A549 (cell line): Measurements from ENCODE around the gene ACE. TPM values are rescaled to one million over a fixed set of nuclear protein-coding genes. Genes with fewer than 3 reads are reported as not detected.

ENCODE experiments used
- ATAC-seq, 2 experiments: fragments of 200-7000 bp in 1 of 2; fragments of >200 bp in 1 of 2; cut with Nextera tagmentation in 1 of 2; cut with Tn5 transposase in 1 of 2; 3 replicates each; pipeline versions ENCODE4 v1.8.0 to v1.9.1; 2018 to 2020; ENCODE audit warnings: mild to moderate bottlenecking in 1 of 2, moderate library complexity in 1 of 2
- CTCF ChIA-PET: fragments of 300-600 bp; sonication (Branson Sonifier 250); formaldehyde crosslinking; extraction: SDS; loops from one replicate; lab custom pipeline; 2021; ENCODE audit warnings: antibody characterized with exemption, inconsistent platforms; lab: Yijun Ruan, JAX
- POLR2A ChIA-PET: fragments of 350-600 bp; formaldehyde crosslinking; extraction: SDS; loops from one replicate; lab custom pipeline; 2021; ENCODE audit warnings: antibody characterized with exemption, inconsistent platforms; lab: Yijun Ruan, JAX
- DNase-seq, 2 experiments: peaks; one replicate each; pipeline versions ENCODE4 v3.0.0 to v3.0.0-alpha.2; 2011 to 2016; ENCODE audit warnings: low read depth in 1 of 2, low spot score in 1 of 2
- FAIRE-seq: peaks from 2 replicates; lab custom pipeline; 2011; peaks lifted over from hg19 to GRCh38; lab: Jason Lieb, UNC
- H3K27ac ChIP-seq, 2 experiments: fragments of >200 bp; sonication (Bioruptor Twin); formaldehyde crosslinking; 3 replicates each; pipeline ENCODE4 v1.5.1; 2016 to 2017
- H3K4me1 ChIP-seq: fragments of >200 bp; sonication (Bioruptor Twin); formaldehyde crosslinking; 3 replicates; pipeline ENCODE4 v1.6.1; 2016
- H3K4me2 ChIP-seq: fragments of >200 bp; sonication (Bioruptor Twin); formaldehyde crosslinking; 3 replicates; pipeline ENCODE4 v1.6.1; 2016
- H3K4me3 ChIP-seq: fragments of >200 bp; sonication (Bioruptor Twin); formaldehyde crosslinking; 3 replicates; pipeline ENCODE4 v1.5.1; 2016
- H3K9me3 ChIP-seq: fragments of >200 bp; sonication (Bioruptor Twin); formaldehyde crosslinking; 3 replicates; pipeline ENCODE4 v1.6.1; 2016
- CEBPB ChIP-seq, 2 experiments: fragments of >200 bp in 1 of 2; sonication (Bioruptor Twin) in 1 of 2; formaldehyde crosslinking in 1 of 2; IDR thresholded peaks; 2 replicates each; pipeline ENCODE4 v1.6.1; 2012 to 2016
- CHD2 ChIP-seq: fragments of 150-350 bp; IDR thresholded peaks from 2 replicates; pipeline ENCODE4 v1.6.1; 2014; ENCODE audit warnings: low read length; ENCODE audit not compliant: partially characterized antibody
- E2F6 ChIP-seq: IDR thresholded peaks from 2 replicates; pipeline ENCODE4 v1.6.1; 2012; ENCODE audit warnings: low read depth, borderline replicate concordance
- EHF ChIP-seq: fragments of 250-450 bp; sonication (Bioruptor Pico); IDR thresholded peaks from 2 replicates; pipeline ENCODE4 v1.5.0; 2020; ENCODE audit warnings: mild to moderate bottlenecking
- ELK1 ChIP-seq: fragments of 150-350 bp; IDR thresholded peaks from 2 replicates; pipeline ENCODE4 v1.6.1; 2014; ENCODE audit warnings: low read depth, mild to moderate bottlenecking, low read length
- ESRRA ChIP-seq: fragments of 150-350 bp; IDR thresholded peaks from 2 replicates; pipeline ENCODE4 v1.6.1; 2014; ENCODE audit warnings: mild to moderate bottlenecking, low read length, borderline replicate concordance
- FOXS1 ChIP-seq: fragments of 250-450 bp; sonication (Bioruptor Pico); IDR thresholded peaks from 2 replicates; pipeline ENCODE4 v1.5.0; 2020; ENCODE audit warnings: mild to moderate bottlenecking, moderate library complexity
- HOXB13 ChIP-seq: fragments of 250-450 bp; sonication (Bioruptor Pico); IDR thresholded peaks from 2 replicates; pipeline ENCODE4 v1.5.0; 2020; ENCODE audit warnings: low read depth, mild to moderate bottlenecking, moderate library complexity
- HOXB5 ChIP-seq: fragments of 250-450 bp; sonication (Bioruptor Pico); IDR thresholded peaks from 2 replicates; pipeline ENCODE4 v1.5.0; 2020; ENCODE audit warnings: mild to moderate bottlenecking, moderate library complexity
- NFE2L2 ChIP-seq: fragments of 150-350 bp; conservative IDR thresholded peaks from 2 replicates; pipeline ENCODE4 v1.6.1; 2014; ENCODE audit warnings: low read length
- POLR2A ChIP-seq: IDR thresholded peaks from 2 replicates; pipeline ENCODE4 v1.6.1; 2012; ENCODE audit warnings: mild to moderate bottlenecking, low read length
- RAD21 ChIP-seq, 2 experiments: fragments of >200 bp in 1 of 2; sonication (Bioruptor Twin) in 1 of 2; formaldehyde crosslinking in 1 of 2; IDR thresholded peaks in 1 of 2; conservative IDR thresholded peaks in 1 of 2; 2 replicates in 1 of 2; 3 replicates in 1 of 2; pipeline ENCODE4 v1.6.1; 2012 to 2018; ENCODE audit warnings: inconsistent platforms in 1 of 2
- RARB ChIP-seq: fragments of 250-450 bp; sonication (Bioruptor Pico); IDR thresholded peaks from 2 replicates; pipeline ENCODE4 v1.8.0; 2021; ENCODE audit warnings: mild to moderate bottlenecking, moderate library complexity
- RCOR1 ChIP-seq: fragments of 150-350 bp; IDR thresholded peaks from 2 replicates; pipeline ENCODE4 v1.6.1; 2014; ENCODE audit warnings: antibody characterized with exemption, low read length, low read depth
- REST ChIP-seq: fragments of 200-600 bp; sonication (generic); IDR thresholded peaks from 2 replicates; pipeline ENCODE4 v1.6.1; 2016; ENCODE audit warnings: antibody characterized with exemption, mild to moderate bottlenecking, moderate library complexity
- RFX5 ChIP-seq: fragments of 450-650 bp; IDR thresholded peaks from 2 replicates; pipeline ENCODE4 v1.7.1; 2014; ENCODE audit warnings: antibody characterized with exemption, mild to moderate bottlenecking, moderate library complexity
- SMC3 ChIP-seq: fragments of >200 bp; sonication (Bioruptor Twin); formaldehyde crosslinking; IDR thresholded peaks from 3 replicates; pipeline ENCODE4 v1.6.1; 2018; ENCODE audit warnings: inconsistent platforms
- SREBF2 ChIP-seq: fragments of 450-650 bp; IDR thresholded peaks from 2 replicates; pipeline ENCODE4 v1.6.1; 2014; ENCODE audit warnings: mild to moderate bottlenecking, moderate library complexity
- TFCP2L1 ChIP-seq: fragments of 250-450 bp; sonication (Bioruptor Pico); IDR thresholded peaks from 2 replicates; pipeline ENCODE4 v1.5.0; 2021; ENCODE audit warnings: mild to moderate bottlenecking
- USF2 ChIP-seq: fragments of 450-650 bp; IDR thresholded peaks from 2 replicates; pipeline ENCODE4 v1.6.1; 2014; ENCODE audit warnings: antibody characterized with exemption
- WGBS: methylation state at CpG from one replicate; pipeline ENCODE4 v1.1.6; 2017; ENCODE audit errors: missing lambda C conversion rate; 5-methylcytosine and 5-hydroxymethylcytosine counted together
- polyA plus RNA-seq, 4 experiments: library from polyadenylated mRNA; depleted of rRNA in 3 of 4; stranded (reverse); fragments of >200 nt; fragmentation: RNase III in 1 of 4; extraction: RNeasy Plus Mini Kit Qiagen cat#74134 plus additional on column Dnase treatment in 1 of 4; gene quantifications; 2 replicates in 3 of 4; 3 replicates in 1 of 4; pipeline ENCODE4 v1.2.3, GENCODE V29; 2011 to 2017

The ACE gene
- polyA plus RNA-seq, 2 of the 4 experiments (the other 2 are of a cell fraction) = 0.22 to 0.52 TPM

DNA sequence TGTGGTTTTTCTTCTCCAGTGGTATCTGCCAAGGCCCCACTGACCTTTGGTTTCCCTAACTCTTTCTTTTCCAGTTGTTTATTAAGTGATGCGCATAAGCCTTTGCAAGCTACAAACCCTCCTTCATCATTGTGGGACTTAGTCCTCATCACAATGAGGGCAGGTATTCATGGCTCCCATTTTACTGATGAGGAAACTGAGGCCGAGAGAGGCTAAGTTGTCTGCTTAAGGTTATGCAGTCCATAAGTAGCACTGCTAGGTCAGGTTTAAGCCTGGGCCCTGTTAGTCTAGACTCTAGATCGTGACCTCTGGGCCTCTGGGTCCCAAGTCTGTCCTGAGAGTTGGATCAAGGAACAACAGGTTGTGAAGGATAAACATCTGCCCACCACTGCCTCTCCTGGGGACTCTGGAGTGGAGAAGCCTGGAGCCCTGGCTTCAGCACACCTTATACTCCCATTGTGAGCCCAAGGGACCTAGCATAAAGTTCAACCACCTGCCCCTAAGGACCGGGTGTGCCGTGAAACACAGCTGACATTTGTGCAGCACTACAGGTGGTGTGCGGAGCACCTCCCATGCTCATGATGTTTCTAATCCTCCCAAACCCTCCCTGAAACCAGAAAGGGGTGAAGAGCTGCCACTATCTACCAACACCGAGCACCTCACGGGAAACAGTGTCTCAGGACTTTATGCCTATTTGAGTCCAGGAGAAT is 41.1 kb downstream of the ACE start:
- no peak overlapping the region for H3K27ac ChIP-seq
- WGBS = 48% methylated on average over 8 of the region's 8 CpGs
- ChIA-PET CTCF (interaction anchor here (0.9 to 2.5 kb wide), 6 partner anchors 13 to 94 kb away, joined by 3 to 9 read pairs (median 4); no protein-coding TSS in a partner anchor), POLR2A (no interaction called here)
- H3K4me3 ChIP-seq = no peak overlapping the region
- no peaks in the 10 kb centered on the region for H3K9me3 ChIP-seq
- no peak for FAIRE-seq
- TF ChIP-seq HOXB5 (no peak), ESRRA (no peak), NFE2L2 (no peak), RCOR1 (no peak), USF2 (no peak)
- TF ChIP-seq, all 56 proteins: peak for 0
- no peak for DNase-seq
- ATAC-seq = no peak
- Histone ChIP-seq H3K4me1 (peaks cover 11% of the 10 kb centered on the region), H3K4me2 (no peak overlapping the region)

GRCh38 chr17:63519116-63519881 is 42.4 kb downstream of the ACE start:
- DNase-seq = no peak
- WGBS = 8% methylated on average over 1 of the region's 1 CpG
- Histone ChIP-seq H3K4me3 (no peak overlapping the region), H3K27ac (no peak overlapping the region)
- FAIRE-seq = no peak
- TF ChIP-seq CHD2 = no peak
- TF ChIP-seq EHF (CRISPR knock-in tag) = no peak
- TF ChIP-seq RARB (CRISPR knock-in tag) = no peak
- 0 out of 2 replicates have a peak, but pooled peaks have one; percentile 8 for TF ChIP-seq POLR2A
- TF ChIP-seq, all 56 proteins: peak for 1
- ChIA-PET CTCF (interaction anchor here (0.5 to 2.5 kb wide), 6 partner anchors 11 to 107 kb away, joined by 3 to 9 read pairs (median 4); no protein-coding TSS in a partner anchor), POLR2A (no interaction called here)
- peaks cover 11% of the 10 kb centered on the region for H3K4me1 ChIP-seq
- H3K9me3 ChIP-seq = no peaks in the 10 kb centered on the region
- H3K4me2 ChIP-seq = no peak overlapping the region
- ATAC-seq = no peak

- H3K4me1 ChIP-seq = peaks cover 11% of the 10 kb centered on the region
- no peak overlapping the region for H3K4me3 ChIP-seq
- H3K9me3 ChIP-seq = no peaks in the 10 kb centered on the region
- TF ChIP-seq CEBPB (IDR thresholded peaks at IDR 0.05) = no peak
- TF ChIP-seq POLR2A = no peak
- no peak for TF ChIP-seq E2F6
- no peak for TF ChIP-seq RCOR1
- TF ChIP-seq TFCP2L1 (CRISPR knock-in tag) = no peak
- no peak for TF ChIP-seq CHD2
- no peak for TF ChIP-seq FOXS1 (CRISPR knock-in tag)
- TF ChIP-seq ESRRA = no peak
- no peak for TF ChIP-seq RFX5
- no peak for TF ChIP-seq ELK1
- no peak for TF ChIP-seq SREBF2
- no peak for TF ChIP-seq HOXB13
- TF ChIP-seq REST = no peak
- TF ChIP-seq RAD21 (conservative IDR thresholded peaks at IDR 0.05 in 1 of 2, IDR thresholded peaks at IDR 0.05 in 1 of 2) = no peak
- TF ChIP-seq SMC3 = no peak
- H3K27ac ChIP-seq = no peak overlapping the region; a peak in 1 of 6 replicates
- peak; percentile 40 to 54 for DNase-seq
- H3K4me2 ChIP-seq = peak overlapping the region; percentile 52
- peak in 1 of 2 experiments; percentile 17; a peak in 3 of 6 replicates for ATAC-seq
- no peak for FAIRE-seq
- CTCF ChIA-PET = interaction anchor here (0.5 to 2.5 kb wide), 6 partner anchors 8 to 114 kb away, joined by 3 to 9 read pairs (median 3); no protein-coding TSS in a partner anchor
- WGBS = 16% methylated on average over 5 of the region's 5 CpGs
- POLR2A ChIA-PET = interaction anchor here (0.6 kb wide), 1 partner anchor 43 kb away, joined by 3 read pairs; no protein-coding TSS in a partner anchor
Measured at GRCh38 chr17:63519972-63520882, 43.4 kb downstream of the ACE start.
